Measurements from ENCODE around the gene INPP4B. TPM values are rescaled to one million over a fixed set of nuclear protein-coding genes. Genes with fewer than 3 reads are reported as not detected.

Gene INPP4B
- total RNA-seq, 4 donors from 2014 or later, result 29.4 to 51.5 (median 35.3) TPM

DNA sequence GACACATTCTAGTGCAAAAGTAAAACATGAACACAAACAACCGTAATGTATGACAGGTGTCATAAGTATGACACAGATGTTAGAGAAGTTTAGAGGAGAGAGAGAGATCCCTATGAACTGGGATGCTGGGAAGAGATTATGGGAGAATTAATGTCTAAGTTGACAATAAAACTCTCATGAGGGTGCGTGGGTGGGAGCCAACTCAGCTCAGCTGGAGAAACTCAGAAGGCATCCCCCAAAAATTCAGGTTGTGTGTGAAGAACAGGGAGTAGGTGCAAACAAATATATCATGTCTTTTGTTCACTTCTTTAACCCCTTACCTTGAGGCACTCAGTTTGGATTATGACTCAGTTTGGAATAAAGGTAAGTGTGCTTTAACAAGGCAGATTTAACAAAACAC is 484.1 kb downstream of the INPP4B start:
- H3K27ac ChIP-seq, result no peak overlapping the region
- no peaks in the 10 kb centered on the region for H3K36me3 ChIP-seq
- TF ChIP-seq, protein P1, sequence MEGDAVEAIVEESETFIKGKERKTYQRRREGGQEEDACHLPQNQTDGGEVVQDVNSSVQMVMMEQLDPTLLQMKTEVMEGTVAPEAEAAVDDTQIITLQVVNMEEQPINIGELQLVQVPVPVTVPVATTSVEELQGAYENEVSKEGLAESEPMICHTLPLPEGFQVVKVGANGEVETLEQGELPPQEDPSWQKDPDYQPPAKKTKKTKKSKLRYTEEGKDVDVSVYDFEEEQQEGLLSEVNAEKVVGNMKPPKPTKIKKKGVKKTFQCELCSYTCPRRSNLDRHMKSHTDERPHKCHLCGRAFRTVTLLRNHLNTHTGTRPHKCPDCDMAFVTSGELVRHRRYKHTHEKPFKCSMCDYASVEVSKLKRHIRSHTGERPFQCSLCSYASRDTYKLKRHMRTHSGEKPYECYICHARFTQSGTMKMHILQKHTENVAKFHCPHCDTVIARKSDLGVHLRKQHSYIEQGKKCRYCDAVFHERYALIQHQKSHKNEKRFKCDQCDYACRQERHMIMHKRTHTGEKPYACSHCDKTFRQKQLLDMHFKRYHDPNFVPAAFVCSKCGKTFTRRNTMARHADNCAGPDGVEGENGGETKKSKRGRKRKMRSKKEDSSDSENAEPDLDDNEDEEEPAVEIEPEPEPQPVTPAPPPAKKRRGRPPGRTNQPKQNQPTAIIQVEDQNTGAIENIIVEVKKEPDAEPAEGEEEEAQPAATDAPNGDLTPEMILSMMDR (IDR thresholded peaks at IDR 0.05), result no peak
- TF ChIP-seq POLR2A (IDR thresholded peaks at IDR 0.05), result no peak
- H3K27me3 ChIP-seq, result no peaks in the 10 kb centered on the region
- no peaks in the 10 kb centered on the region for H3K4me1 ChIP-seq
- intact Hi-C loops (cut with DNase I; ENCODE audit: low total_unique reads), result no loop called here
- no peaks in the 10 kb centered on the region for H3K9me3 ChIP-seq
- H3K4me3 ChIP-seq, result no peak overlapping the region
- no peak for DNase-seq

DNA sequence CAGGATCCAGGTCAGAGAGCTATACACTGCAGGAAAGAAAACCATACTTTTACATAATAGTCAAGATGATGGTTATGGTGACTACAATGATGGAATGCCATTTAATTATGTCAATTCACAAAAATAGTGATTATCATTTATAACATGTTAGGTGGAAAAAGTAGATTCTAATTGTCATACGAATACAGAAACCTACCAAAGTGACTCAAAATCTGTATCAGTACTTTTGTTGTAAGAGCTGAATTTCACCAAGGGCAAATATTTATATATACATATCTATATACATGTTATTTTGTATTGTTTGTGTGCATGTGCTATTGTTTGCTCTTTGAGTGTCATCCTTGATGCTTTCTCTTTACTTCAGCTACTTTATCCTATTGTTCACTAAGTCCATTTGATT is 485.4 kb downstream of the INPP4B start:
- Histone ChIP-seq H3K4me1 (no peaks in the 10 kb centered on the region), H3K27me3 (no peaks in the 10 kb centered on the region), H3K36me3 (no peaks in the 10 kb centered on the region), H3K4me3 (no peak overlapping the region), H3K27ac (no peak overlapping the region), H3K9me3 (no peaks in the 10 kb centered on the region)
- no peak for DNase-seq
- intact Hi-C loops (cut with DNase I; ENCODE audit: low total_unique reads), result no loop called here
- TF ChIP-seq, protein P1 (IDR thresholded peaks at IDR 0.05), result no peak
- no peak for TF ChIP-seq POLR2A (IDR thresholded peaks at IDR 0.05)

- H3K4me3 ChIP-seq, result no peak overlapping the region
- H3K27ac ChIP-seq, result no peak overlapping the region
- no peak for DNase-seq
- H3K27me3 ChIP-seq, result no peaks in the 10 kb centered on the region
- intact Hi-C loops (cut with DNase I; ENCODE audit: low total_unique reads), result no loop called here
- no peak for TF ChIP-seq POLR2A (IDR thresholded peaks at IDR 0.05)
- TF ChIP-seq, protein P1 (IDR thresholded peaks at IDR 0.05), result no peak
- H3K4me1 ChIP-seq, result no peaks in the 10 kb centered on the region
- H3K36me3 ChIP-seq, result no peaks in the 10 kb centered on the region
- no peaks in the 10 kb centered on the region for H3K9me3 ChIP-seq
Observed at GRCh38 chr4:142358656-142359055, 487.4 kb downstream of the INPP4B start.

DNA sequence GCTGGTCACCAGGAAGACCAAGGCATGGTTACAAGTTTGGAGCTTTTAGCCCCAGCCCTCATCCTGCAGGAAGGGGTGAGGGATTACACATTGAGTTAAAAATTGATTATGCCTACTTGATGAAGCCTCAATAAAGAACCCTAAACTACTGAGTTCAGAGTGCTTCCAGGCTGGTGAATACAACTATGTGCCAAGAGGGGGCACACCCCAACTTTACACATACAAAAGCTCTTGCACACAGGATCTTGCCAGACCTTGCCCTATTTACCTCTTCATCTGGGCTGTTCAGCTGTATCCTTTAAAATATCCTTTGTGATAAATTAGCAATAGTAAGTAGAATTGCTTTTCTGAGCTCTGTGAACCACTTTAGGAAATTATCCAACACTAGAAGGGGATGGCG is 489.3 kb downstream of the INPP4B start:
- H3K4me3 ChIP-seq, result no peak overlapping the region
- TF ChIP-seq, protein P1 (IDR thresholded peaks at IDR 0.05), result no peak
- no peak for TF ChIP-seq POLR2A (IDR thresholded peaks at IDR 0.05)
- no peak for DNase-seq
- H3K27ac ChIP-seq, result no peak overlapping the region
- no peaks in the 10 kb centered on the region for H3K36me3 ChIP-seq
- no peaks in the 10 kb centered on the region for H3K27me3 ChIP-seq
- H3K4me1 ChIP-seq, result no peaks in the 10 kb centered on the region
- intact Hi-C loops (cut with DNase I; ENCODE audit: low total_unique reads), result no loop called here
- H3K9me3 ChIP-seq, result no peaks in the 10 kb centered on the region

DNA sequence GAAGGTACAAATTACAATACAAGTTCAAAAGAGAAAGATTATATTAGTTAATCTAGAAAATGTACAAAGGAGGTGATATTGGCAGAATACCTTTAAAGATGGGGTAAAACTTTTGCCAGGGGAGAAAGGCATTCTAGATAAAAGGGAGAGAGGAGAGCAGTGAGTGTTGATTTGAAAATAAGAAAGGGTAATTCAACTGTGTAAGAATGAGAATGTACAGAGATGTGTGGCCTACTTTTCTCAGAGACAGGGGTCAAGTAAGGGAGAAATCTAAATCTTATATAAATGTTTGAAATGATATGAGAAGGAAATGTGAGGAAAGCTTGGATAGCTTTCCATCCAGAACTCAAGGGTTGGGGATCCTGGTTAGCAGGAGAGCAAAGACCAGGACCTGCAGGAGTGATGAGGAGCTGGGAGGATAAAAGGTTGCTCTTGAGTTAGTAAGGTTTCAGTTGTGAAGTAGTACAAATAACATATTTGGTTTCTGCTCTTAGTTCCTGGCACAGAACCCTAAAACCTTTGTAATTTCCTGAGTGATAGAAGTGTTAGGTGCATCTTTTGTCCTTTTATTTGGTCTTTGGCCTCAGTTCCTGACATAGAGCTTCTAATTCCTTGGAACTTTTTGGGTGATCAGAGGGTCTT is 489.9 kb downstream of the INPP4B start:
- no peaks in the 10 kb centered on the region for H3K27me3 ChIP-seq
- no peaks in the 10 kb centered on the region for H3K9me3 ChIP-seq
- TF ChIP-seq POLR2A (IDR thresholded peaks at IDR 0.05), result no peak
- TF ChIP-seq, protein P1 (IDR thresholded peaks at IDR 0.05), result no peak
- DNase-seq, result no peak
- H3K4me1 ChIP-seq, result no peaks in the 10 kb centered on the region
- H3K27ac ChIP-seq, result no peak overlapping the region
- intact Hi-C loops (cut with DNase I; ENCODE audit: low total_unique reads), result no loop called here
- no peak overlapping the region for H3K4me3 ChIP-seq
- H3K36me3 ChIP-seq, result no peaks in the 10 kb centered on the region

Data from uterus (tissue), 4 donors.